ENCODE data around the gene TMEM126A.

TMEM126A gene

DNA sequence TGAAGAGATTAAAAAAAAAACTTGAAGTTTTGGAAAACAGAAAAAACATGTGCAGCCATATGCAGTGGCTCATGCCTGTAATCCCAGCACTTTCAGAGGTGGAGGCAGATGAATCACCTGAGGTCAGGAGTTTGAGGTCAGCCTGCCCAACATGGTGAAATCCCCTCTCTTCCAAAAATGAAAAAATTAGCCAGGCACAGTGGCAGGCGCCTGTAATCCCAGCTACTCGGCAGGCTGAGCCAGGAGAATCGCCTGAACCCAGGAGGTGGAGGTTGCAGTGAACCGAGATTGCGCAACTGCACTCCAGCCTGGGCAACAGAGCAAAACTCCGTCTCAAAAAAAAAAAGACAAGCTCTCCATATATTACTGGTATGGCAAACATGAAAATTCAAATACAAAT lies 28.3 kb upstream of the TMEM126A start:
- H3K4me1 ChIP-seq (ENCODE audit: low read length): no peaks in the 10 kb centered on the region
- no peaks in the 10 kb centered on the region for H3K36me3 ChIP-seq (replicated peaks; ENCODE audit: insufficient read depth, low read length)
- H3K79me2 ChIP-seq (ENCODE audit: low read length): no peaks in the 10 kb centered on the region
- H3K4me3 ChIP-seq (ENCODE audit: low read length): no peak overlapping the region
- H3K27me3 ChIP-seq (replicated peaks; ENCODE audit: insufficient read depth, low read length): no peaks in the 10 kb centered on the region
- H4K20me1 ChIP-seq (ENCODE audit: insufficient read depth, low read length): no peaks in the 10 kb centered on the region
- DNase-seq: no peak
- TF ChIP-seq, protein P1, sequence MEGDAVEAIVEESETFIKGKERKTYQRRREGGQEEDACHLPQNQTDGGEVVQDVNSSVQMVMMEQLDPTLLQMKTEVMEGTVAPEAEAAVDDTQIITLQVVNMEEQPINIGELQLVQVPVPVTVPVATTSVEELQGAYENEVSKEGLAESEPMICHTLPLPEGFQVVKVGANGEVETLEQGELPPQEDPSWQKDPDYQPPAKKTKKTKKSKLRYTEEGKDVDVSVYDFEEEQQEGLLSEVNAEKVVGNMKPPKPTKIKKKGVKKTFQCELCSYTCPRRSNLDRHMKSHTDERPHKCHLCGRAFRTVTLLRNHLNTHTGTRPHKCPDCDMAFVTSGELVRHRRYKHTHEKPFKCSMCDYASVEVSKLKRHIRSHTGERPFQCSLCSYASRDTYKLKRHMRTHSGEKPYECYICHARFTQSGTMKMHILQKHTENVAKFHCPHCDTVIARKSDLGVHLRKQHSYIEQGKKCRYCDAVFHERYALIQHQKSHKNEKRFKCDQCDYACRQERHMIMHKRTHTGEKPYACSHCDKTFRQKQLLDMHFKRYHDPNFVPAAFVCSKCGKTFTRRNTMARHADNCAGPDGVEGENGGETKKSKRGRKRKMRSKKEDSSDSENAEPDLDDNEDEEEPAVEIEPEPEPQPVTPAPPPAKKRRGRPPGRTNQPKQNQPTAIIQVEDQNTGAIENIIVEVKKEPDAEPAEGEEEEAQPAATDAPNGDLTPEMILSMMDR (IDR thresholded peaks at IDR 0.05; ENCODE audit: low read length): no peak
- no peak for TF ChIP-seq EZH2 (optimal IDR thresholded peaks at IDR 0.05; ENCODE audit: low read depth, low read length)
- TF ChIP-seq EZH2phosphoT487 (IDR thresholded peaks at IDR 0.05; ENCODE audit: low read length): no peak
- no peaks in the 10 kb centered on the region for H3K9me3 ChIP-seq (replicated peaks; ENCODE audit: insufficient read depth, low read length)
- no peak overlapping the region for H2AFZ ChIP-seq (ENCODE audit: low read length)
- H3K27ac ChIP-seq (ENCODE audit: low read length): no peak overlapping the region
- H3K9ac ChIP-seq (ENCODE audit: low read length): no peak overlapping the region
- no peaks in the 10 kb centered on the region for H3K9me2 ChIP-seq (replicated peaks; ENCODE audit: insufficient read depth, low read length)
- no peak overlapping the region for H3K4me2 ChIP-seq (ENCODE audit: low read depth, low read length)
- no peaks in the 10 kb centered on the region for H3F3A ChIP-seq (ENCODE audit: insufficient read depth, low read length)

DNA sequence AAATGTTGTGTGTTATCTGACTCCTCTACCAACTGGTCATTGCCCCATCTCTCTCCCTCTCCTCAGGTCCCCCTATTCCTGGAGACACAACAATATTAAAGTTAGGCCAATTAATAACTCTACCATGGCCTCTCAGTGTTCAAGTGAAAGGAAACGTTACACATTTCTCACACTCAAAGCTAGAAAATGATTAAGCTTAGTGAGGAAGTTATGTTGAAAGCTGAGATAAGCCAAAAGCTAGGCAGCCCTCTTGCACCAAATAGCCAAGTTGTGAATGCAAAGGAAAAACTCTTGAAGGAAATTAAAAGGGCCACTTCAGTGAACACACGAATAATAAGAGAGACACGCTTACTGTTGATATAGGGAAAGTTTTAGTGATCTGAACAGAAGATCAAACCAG lies 27.5 kb upstream of the TMEM126A start:
- Histone ChIP-seq H3F3A (ENCODE audit: insufficient read depth, low read length) (no peaks in the 10 kb centered on the region), H4K20me1 (ENCODE audit: insufficient read depth, low read length) (no peaks in the 10 kb centered on the region), H3K4me3 (ENCODE audit: low read length) (no peak overlapping the region), H3K79me2 (ENCODE audit: low read length) (no peaks in the 10 kb centered on the region), H3K4me1 (ENCODE audit: low read length) (no peaks in the 10 kb centered on the region), H3K9me3 (replicated peaks; ENCODE audit: insufficient read depth, low read length) (no peaks in the 10 kb centered on the region), H3K9me2 (replicated peaks; ENCODE audit: insufficient read depth, low read length) (no peaks in the 10 kb centered on the region), H3K4me2 (ENCODE audit: low read depth, low read length) (no peak overlapping the region), H3K27me3 (replicated peaks; ENCODE audit: insufficient read depth, low read length) (no peaks in the 10 kb centered on the region), H3K36me3 (replicated peaks; ENCODE audit: insufficient read depth, low read length) (no peaks in the 10 kb centered on the region), H3K27ac (ENCODE audit: low read length) (no peak overlapping the region), H2AFZ (ENCODE audit: low read length) (no peak overlapping the region), H3K9ac (ENCODE audit: low read length) (no peak overlapping the region)
- TF ChIP-seq EZH2phosphoT487 (IDR thresholded peaks at IDR 0.05; ENCODE audit: low read length) (no peak), EZH2 (optimal IDR thresholded peaks at IDR 0.05; ENCODE audit: low read depth, low read length) (no peak)
- TF ChIP-seq, protein P1 (IDR thresholded peaks at IDR 0.05; ENCODE audit: low read length): no peak
- DNase-seq: no peak

DNA sequence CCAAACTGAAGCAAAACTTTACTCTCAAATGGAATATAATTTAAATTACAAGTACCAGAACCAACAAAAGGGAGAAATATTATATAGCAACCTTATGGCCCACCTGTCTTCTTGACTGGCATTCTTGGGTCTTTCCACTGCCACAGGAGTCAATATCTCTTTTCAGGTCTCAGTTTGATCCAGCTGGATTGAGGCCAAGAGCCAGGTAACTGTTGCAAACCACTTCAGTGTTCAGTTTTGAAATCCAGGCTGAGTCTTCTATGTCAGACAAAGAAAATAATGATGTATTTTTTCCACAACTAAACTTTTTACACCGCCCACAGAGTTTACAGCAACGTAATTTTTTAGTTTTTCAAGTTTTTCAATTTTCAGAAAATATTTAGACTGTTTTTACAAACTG lies 21.3 kb upstream of the TMEM126A start:
- DNase-seq: no peak
- no peak overlapping the region for H3K27ac ChIP-seq (ENCODE audit: low read length)

More for the DNA sequence above, 21.3 kb upstream of the TMEM126A start:
- Histone ChIP-seq H3F3A (ENCODE audit: insufficient read depth, low read length) (peaks cover 13% of the 10 kb centered on the region), H3K27me3 (replicated peaks; ENCODE audit: insufficient read depth, low read length) (no peaks in the 10 kb centered on the region), H3K4me1 (ENCODE audit: low read length) (peaks cover 5% of the 10 kb centered on the region; the same call in 1 of the 2 replicates), H3K9ac (ENCODE audit: low read length) (no peak overlapping the region), H3K79me2 (ENCODE audit: low read length) (peaks cover 31% of the 10 kb centered on the region), H3K9me2 (replicated peaks; ENCODE audit: insufficient read depth, low read length) (no peaks in the 10 kb centered on the region), H3K9me3 (replicated peaks; ENCODE audit: insufficient read depth, low read length) (no peaks in the 10 kb centered on the region), H4K20me1 (ENCODE audit: insufficient read depth, low read length) (no peaks in the 10 kb centered on the region), H3K4me2 (ENCODE audit: low read depth, low read length) (peak overlapping the region; percentile 90; the same call in 1 of the 2 replicates), H2AFZ (ENCODE audit: low read length) (no peak overlapping the region), H3K4me3 (ENCODE audit: low read length) (no peak overlapping the region), H3K36me3 (replicated peaks; ENCODE audit: insufficient read depth, low read length) (no peaks in the 10 kb centered on the region)
- TF ChIP-seq EZH2phosphoT487 (IDR thresholded peaks at IDR 0.05; ENCODE audit: low read length) (no peak), EZH2 (optimal IDR thresholded peaks at IDR 0.05; ENCODE audit: low read depth, low read length) (no peak)
- TF ChIP-seq, protein P1 (IDR thresholded peaks at IDR 0.05; ENCODE audit: low read length): no peak

All from MM.1S (cell line).